Fibroblast of lung (primary cell): ENCODE data around the gene TAGAP.

Experiments used
- CTCF ChIP-seq, 2 donors: IDR thresholded peaks in 1 of 2; conservative IDR thresholded peaks in 1 of 2; 1 replicate in 1 of 2; 2 replicates in 1 of 2; pipeline ENCODE4 v1.5.1; 2011 to 2012; ENCODE audit warnings: low read length in 2 of 2, control low read depth in 1 of 2, inconsistent platforms in 1 of 2, low read depth in 1 of 2, mild to moderate bottlenecking in 1 of 2
- EZH2 ChIP-seq: IDR thresholded peaks from 2 replicates; pipeline ENCODE4 v1.5.1; 2012; ENCODE audit warnings: low read length, control low read depth, mild to moderate bottlenecking; ENCODE audit errors: missing control alignments

GRCh38 chr6:158988477-158988876, 56.3 kb downstream of the TAGAP start:
- no peak for TF ChIP-seq CTCF (conservative IDR thresholded peaks at IDR 0.05 in 1 of 2, IDR thresholded peaks at IDR 0.05 in 1 of 2; ENCODE audit: low read depth in 1 of 2, low read length in 2 of 2)
- TF ChIP-seq EZH2 = no peak
